ENCODE results near the gene PRH2. TPM values are rescaled to one million over a fixed set of nuclear protein-coding genes. Genes with fewer than 3 reads are reported as not detected.

PRH2 gene
- total and polyA plus RNA-seq, 2 experiments from 2014 or later = 0.43 TPM; not detected in 1

- TF ChIP-seq CTCF (IDR thresholded peaks at IDR 0.05; ENCODE audit: low read depth, low read length) = no peak
- Histone ChIP-seq H3K36me3 (no peaks in the 10 kb centered on the region), H3K27me3 (no peaks in the 10 kb centered on the region), H3K27ac (no peak overlapping the region), H3K4me3 (no peak overlapping the region), H3K4me1 (ENCODE audit: low read depth) (no peaks in the 10 kb centered on the region), H3K9me3 (ENCODE audit: low read depth) (no peaks in the 10 kb centered on the region)
- no peak for DNase-seq (ENCODE audit: low read depth in 1 of 2, low spot score in 1 of 2)
Measured at GRCh38 chr12:10941916-10942607, 13.0 kb downstream of the PRH2 start.

- Histone ChIP-seq H3K27me3 (no peaks in the 10 kb centered on the region), H3K27ac (no peak overlapping the region), H3K4me1 (ENCODE audit: low read depth) (no peaks in the 10 kb centered on the region), H3K9me3 (ENCODE audit: low read depth) (no peaks in the 10 kb centered on the region), H3K4me3 (no peak overlapping the region), H3K36me3 (no peaks in the 10 kb centered on the region)
- no peak for DNase-seq (ENCODE audit: low read depth in 1 of 2, low spot score in 1 of 2)
- no peak for TF ChIP-seq CTCF (IDR thresholded peaks at IDR 0.05; ENCODE audit: low read depth, low read length)
Measured at GRCh38 chr12:10943167-10943566, 14.1 kb downstream of the PRH2 start.

- Histone ChIP-seq H3K27me3 (no peaks in the 10 kb centered on the region), H3K4me1 (ENCODE audit: low read depth) (no peaks in the 10 kb centered on the region), H3K9me3 (ENCODE audit: low read depth) (no peaks in the 10 kb centered on the region), H3K4me3 (no peak overlapping the region), H3K36me3 (no peaks in the 10 kb centered on the region), H3K27ac (no peak overlapping the region)
- DNase-seq (ENCODE audit: low read depth in 1 of 2, low spot score in 1 of 2) = no peak
- no peak for TF ChIP-seq CTCF (IDR thresholded peaks at IDR 0.05; ENCODE audit: low read depth, low read length)
Measured at GRCh38 chr12:10952645-10953044, 23.6 kb downstream of the PRH2 start.

- H3K9me3 ChIP-seq (ENCODE audit: low read depth) = no peaks in the 10 kb centered on the region
- H3K4me3 ChIP-seq = no peak overlapping the region
- DNase-seq (ENCODE audit: low read depth in 1 of 2, low spot score in 1 of 2) = no peak
- TF ChIP-seq CTCF (IDR thresholded peaks at IDR 0.05; ENCODE audit: low read depth, low read length) = no peak
- no peaks in the 10 kb centered on the region for H3K36me3 ChIP-seq
- H3K27me3 ChIP-seq = no peaks in the 10 kb centered on the region
- H3K27ac ChIP-seq = no peak overlapping the region
- no peaks in the 10 kb centered on the region for H3K4me1 ChIP-seq (ENCODE audit: low read depth)
Measured at GRCh38 chr12:10956085-10956484, 27.0 kb downstream of the PRH2 start.

- no peak for TF ChIP-seq CTCF (IDR thresholded peaks at IDR 0.05; ENCODE audit: low read depth, low read length)
- Histone ChIP-seq H3K27me3 (no peaks in the 10 kb centered on the region), H3K9me3 (ENCODE audit: low read depth) (no peaks in the 10 kb centered on the region), H3K4me3 (no peak overlapping the region), H3K36me3 (no peaks in the 10 kb centered on the region), H3K4me1 (ENCODE audit: low read depth) (no peaks in the 10 kb centered on the region), H3K27ac (no peak overlapping the region)
- peak in 1 of 2 donors; percentile 8 for DNase-seq (ENCODE audit: low read depth in 1 of 2, low spot score in 1 of 2)
Measured at GRCh38 chr12:10957741-10958140, 28.7 kb downstream of the PRH2 start.

All from cardiac muscle cell (in vitro differentiated cells and primary cell).